Fibroblast of the conjunctiva (primary cell): ENCODE results near the gene ASMT.
"Not testable (repeated sequence)": the region's sequence is repeated elsewhere in the genome, so short reads cannot be mapped to it uniquely, and the experiment has no call there.

ENCODE experiments used
- DNase-seq: peaks from one replicate; pipeline ENCODE4 v3.0.0-alpha.2; 2010; ENCODE audit warnings: low read depth

ASMT gene

DNA sequence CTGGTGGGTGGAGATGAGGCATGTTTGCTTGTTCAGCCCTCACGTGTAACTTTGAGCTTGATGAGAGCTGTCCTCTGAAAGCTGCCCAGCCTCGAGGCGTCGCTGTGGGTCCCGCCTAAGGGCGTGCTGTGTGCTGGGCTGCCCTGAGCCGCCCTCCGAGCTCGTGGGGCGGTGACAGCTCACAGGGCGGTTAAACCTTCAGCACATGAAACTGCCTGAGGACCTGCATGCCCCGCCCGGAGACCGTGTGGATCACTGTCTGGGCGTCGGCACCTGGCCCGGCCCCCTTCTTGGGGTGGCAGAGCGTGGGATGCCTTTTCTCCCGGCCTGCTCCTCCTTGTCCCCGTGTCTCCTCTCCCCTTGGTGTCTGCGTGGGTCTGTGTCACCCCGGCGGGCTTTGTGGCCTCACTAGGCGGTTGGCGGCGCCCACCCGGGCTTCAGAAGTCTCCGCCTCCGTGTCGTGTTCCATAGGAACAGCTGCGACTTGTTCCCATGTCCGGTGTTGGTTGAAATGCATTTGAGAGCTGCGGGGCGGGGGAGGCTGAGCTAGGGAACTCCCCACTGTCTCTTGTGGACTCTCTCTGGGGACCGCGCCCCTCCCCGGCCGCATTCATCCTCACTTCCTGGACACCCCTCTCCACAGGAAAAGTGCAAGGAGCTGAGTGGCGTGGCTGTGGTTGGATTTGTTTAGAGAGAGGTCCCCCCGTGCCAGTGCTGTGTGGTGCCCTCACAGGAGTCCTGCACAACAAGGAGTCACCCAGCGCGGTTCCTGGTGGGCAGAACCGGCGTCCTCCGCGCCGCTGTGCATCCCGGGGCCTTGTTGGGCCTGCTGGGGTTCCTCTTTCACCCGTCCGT, 16.6 kb upstream of the ASMT start:
- DNase-seq, result no peak

DNA sequence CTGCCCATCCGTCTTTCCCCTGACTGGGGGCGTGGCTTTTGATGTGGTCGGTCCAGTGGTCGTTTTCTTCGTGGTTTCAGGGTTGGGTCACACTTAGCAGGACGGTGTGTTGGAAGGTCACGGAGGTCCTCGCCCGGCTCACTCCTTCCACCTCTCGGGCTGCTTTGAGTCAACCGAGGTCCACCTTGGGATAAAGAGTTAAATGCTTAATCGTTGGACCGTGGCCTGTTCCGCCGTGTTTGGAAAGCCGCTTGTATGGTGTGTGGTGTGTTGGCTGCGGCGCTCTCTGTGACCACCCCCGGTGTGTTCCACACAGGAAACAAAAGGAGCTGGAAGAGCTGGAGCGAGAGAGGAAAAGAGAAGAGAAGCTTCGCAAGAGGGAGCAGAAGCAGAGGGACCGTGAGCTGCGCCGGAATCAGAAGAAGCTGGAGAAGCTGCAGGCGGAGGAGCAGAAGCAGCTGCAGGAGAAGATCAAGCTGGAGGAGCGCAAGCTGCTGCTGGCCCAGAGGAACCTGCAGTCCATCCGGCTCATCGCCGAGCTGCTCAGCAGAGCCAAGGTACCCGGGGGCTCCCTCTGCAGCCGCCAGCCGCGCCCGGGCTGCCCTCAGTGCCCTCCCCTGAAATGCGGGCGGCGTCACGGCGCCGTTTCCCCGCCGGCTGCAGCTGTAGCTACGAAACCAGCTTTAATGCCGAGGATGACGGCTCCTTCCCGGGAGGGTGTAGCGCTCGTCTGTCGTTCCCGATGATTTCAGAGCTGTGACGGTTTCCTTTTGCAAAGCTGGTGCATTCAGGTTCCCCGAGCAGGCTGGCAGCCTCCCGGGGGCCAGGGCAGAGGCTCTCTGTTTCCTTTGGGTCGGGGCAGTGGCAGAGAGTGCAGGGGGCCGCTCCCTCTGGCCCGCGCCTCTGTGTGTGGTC, 15.7 kb upstream of the ASMT start:
- no peak for DNase-seq

DNA sequence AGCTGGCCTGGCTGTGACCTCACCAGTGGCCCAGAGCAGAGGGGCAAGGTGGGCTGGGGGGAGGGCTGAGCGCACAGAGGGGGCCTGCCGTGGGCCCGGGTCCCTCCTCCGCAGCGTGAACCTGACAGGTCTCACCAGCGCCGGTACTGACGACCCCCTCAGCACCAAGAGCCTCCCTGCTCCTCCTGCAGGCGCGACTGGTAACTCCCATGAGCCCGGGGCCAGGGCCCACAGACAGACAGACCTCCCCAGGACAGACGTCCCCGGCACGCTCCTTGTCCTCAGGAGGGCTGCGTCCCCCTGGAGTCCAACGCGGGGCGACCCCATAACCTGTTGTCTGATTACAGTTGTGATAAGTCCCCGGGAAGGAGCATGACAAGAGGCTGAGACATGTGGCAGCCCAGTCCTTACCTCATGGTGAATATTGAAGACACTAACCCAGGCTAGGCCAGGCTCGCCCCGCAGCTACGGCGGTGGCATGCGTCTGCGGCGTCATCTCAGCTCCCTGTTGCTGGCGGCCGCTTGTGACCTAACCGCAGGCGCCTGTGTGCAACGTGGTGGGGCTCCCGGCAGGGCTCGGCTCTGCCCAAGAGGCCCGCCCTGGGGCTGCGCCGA, 15.0 kb upstream of the ASMT start:
- DNase-seq, result no peak

DNA sequence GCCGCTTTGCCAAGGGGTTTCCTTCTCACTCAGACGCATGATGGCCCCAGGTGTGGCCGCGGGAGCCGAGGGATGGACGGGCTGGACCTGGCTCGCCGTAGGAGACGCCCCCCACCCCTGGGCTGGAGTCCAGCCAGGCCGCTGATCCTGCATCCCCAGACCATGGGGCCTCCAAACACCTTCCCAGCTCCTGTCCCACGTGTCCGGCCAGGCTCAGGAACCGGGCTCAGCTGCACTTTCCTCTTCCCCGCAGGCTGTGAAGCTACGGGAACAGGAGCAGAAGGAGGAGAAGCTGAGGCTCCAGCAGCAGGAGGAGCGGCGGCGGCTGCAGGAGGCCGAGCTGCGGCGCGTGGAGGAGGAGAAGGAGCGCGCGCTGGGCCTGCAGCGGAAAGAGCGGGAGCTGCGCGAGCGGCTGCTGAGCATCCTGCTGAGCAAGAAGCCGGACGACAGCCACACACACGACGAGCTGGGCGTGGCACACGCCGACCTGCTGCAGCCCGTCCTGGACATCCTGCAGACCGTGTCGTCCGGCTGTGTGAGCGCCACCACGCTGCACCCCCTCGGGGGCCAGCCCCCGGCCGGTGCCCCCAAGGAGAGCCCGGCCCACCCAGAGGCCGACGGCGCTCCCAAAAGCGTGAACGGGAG, 14.3 kb upstream of the ASMT start:
- no peak for DNase-seq

DNA sequence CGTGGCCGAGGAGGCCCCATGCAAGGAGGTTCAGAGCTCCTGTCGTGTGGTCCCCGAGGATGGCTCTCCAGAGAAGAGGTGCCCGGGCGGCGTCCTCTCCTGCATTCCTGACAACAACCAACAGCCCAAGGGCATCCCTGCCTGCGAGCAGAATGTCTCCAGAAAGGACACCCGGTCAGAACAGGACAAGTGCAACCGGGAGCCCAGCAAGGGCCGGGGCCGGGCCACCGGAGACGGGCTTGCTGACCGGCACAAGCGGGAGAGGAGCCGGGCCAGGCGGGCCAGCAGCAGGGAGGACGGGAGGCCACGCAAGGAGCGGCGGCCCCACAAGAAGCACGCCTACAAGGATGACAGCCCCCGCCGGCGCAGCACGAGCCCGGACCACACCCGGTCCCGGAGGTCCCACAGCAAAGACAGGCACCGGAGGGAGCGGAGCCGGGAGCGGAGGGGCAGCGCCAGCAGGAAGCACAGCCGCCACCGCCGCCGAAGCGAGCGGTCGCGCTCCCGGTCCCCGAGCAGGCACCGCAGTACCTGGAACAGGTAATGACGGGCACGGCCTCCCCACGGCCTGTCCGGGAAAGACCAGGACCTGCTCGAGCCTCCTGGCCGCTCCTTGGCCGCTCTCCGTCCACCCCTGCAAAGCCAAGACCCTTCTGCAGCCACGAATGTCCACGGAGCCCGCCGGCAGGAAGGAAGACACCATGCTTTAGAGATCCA, 13.7 kb upstream of the ASMT start:
- DNase-seq, result no peak

DNA sequence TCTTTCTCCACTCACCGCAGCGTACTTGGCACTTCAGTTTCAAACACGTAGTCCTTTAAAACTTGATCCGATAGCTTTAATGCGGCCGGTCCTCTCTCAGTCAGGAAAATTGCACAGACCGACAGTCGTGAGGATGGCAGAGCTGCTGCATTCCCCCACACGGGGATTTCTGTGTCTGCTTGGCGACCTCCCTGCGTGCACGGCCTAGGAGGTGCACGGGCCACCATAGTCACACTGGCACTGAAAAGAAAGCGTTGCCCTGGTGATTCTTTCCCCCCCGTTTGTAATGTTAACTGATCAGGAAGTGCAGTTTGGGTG, 13.1 kb upstream of the ASMT start:
- DNase-seq, result no peak

DNA sequence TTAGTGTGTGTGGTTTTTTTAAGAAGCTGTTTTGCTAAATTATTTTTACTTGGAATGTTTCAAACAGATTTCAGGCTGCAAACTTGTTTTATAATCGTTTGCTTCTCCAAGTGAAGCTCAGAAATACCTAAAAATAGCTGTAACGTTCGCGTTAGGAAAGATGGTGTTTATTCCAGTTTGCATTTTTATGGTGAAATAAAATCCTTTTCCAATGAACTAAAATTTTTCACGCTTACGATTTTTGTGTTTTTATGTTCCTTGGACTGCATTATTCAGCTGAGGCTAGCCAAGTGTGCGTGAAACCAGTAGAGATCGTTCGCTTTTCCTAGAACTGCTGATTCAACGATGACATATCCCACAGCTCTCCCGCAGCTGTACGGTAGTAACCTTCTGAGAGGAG, 12.6 kb upstream of the ASMT start:
- DNase-seq, result no peak

DNA sequence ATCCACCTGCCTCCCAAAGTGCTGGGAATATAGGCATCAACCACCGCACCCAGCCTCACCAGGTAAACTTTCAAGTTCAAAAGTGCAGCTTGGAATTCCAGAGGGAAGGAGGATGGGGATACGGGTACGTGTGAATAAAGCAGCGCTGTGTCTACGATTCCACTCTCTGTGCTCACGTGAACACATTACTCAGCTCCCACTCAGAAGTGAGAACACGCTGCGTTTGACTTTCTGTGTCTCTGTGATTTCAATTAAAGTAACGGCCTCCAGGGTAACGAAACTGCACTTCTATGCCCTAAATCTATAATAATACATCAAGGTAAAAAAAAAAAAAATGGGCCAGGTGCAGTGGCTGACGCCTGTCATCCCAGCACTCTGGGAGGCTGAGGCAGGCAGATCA, 8.4 kb upstream of the ASMT start:
- no peak for DNase-seq

DNA sequence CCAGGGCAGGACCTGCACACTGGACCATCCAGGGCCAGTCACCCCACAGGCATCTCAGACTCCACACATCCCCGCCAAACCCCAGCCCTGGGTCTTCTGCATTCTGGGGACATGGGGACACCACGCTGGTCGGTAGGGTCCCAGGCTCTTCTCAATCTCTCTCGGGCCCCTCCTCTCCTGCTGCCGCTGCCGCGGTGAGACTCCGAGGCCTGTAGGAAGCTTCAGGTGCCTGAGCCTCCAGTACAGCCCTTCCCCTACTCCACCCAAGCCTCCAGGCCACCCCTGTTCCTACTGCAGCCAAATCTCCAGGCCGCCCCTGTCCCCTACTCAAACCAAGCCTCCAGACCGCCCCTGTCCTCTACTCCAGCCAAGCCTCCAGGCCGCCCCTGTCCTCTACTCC, 5.5 kb upstream of the ASMT start:
- DNase-seq, result no peak

DNA sequence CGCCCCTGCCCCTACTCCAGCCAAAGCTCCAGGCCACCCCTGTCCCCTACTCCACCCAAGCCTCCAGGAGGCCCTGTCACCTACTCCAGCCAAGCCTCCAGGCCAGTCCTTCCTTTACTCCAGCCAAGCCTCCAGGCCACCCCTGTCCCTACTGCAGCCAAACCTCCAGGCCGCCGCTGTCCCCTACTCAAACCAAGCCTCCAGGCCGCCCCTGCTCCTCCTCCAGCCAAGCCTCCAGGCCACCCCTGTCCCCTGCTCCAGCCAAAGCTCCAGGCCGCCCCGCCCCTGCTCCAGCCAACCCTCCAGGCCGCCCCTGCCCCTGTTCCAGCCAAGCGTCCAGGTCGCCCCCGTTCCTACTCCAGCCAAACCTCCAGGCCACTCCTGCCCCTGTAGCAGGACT, 5.1 kb upstream of the ASMT start:
- no peak for DNase-seq

DNA sequence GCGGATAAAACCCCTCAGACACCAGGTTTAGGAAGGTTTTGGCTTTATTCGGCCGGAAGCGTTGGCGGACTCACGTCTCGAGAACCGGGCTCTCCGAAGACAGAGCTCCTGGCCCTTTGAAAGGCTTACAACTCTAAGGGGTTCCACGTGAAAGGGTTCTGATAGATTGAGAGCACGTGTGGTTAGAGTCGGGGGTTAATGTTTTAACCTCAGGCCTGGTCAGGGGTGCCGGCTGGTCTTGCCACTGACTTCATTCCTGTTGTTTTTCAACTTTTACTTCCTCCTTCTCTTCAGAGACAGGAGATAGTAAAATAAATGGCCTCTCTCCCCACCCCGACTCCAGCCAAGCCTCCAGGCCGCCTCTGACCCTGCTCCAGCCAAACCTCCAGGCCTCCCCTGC, 4.7 kb upstream of the ASMT start:
- DNase-seq, result no peak

DNA sequence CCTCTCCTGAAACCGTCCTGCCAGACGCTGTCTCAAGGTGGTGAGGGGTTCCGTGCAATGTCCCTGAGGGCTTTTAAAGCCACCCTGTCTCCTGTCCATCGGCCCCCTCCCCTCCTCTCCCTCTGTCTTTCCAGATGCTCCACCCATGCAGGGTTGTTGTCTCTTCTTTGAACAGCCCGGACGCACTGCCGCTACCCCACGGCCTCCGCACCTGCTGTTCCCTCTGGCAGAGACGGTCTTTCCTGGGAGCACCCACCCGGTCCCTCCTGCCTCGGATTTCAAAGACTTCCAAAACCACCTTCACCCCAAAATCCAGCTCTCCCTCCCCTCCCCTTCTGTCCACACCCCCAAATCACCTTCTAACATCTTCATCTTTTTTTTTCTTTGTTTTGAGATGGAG, 4.1 kb upstream of the ASMT start:
- DNase-seq, result no peak

DNA sequence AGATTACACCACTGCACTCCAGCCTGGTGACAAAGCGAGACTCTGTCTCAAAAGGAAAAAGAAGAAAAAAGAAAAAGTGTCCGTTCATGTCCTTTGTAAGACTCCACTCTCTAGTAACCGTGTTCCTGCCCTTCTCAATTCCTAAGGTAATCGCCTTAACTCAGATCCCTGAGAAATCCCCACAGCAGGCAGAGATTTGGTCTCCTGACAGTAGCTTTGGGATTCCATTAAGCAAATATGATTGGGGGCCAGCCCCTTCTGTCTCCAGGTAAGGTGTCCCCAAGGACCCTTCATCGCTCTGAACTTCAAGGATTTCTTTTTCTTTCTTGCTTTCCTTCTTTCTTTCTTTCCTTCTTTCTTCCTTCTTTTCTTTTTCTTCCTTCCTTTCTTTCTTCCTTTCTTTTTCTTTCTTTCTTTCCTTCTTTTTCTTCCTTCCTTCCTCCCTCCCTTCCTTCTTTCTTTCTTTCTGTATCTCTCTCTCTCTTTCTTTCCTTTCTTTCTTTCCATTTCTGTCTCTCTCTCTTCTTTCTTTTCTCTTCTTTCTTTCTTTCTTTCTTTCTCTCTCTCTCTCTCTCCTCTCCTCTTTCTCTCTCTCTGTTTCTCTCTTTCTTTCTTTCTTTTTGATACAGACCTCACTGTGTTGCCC, 2.1 kb upstream of the ASMT start:
- no peak for DNase-seq

DNA sequence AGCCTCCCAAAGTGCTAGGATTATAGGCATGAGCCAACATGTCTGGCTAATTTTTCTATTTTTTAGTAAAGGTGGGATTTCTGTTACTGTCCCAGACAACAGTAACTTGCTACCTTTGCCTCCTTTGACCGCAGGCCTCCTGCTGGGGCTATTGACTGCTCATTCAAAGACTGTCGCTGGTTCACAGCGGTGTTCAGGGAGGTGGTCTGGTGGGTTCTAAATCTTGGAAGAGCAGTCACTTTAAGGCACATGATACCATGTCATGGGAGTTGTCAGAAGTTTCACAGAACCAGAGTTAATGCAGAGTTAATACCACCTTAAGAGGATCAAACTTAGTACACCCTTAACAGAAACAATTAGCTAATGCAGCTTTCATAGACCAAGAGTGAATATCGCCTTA, 3.8 kb downstream of the ASMT start:
- no peak for DNase-seq

DNA sequence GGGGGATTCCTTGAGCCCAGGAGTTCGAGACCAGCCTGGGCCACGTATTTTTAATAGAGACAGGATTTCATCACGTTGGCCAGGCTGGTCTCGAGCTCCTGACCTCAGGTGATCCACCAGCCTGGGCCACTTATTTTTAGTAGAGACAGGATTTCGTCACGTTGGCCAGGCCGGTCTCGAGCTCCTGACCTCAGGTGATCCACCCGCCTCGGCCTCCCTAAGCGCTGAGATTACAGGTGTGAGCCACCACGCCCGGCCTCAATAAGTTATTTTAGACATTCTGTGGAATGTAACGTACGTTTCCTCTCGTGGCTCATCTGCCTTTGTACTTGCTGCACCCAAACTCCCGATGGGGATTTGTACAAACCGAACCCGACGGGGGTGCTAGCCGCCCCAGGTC, 8.8 kb downstream of the ASMT start:
- DNase-seq, result no peak

DNA sequence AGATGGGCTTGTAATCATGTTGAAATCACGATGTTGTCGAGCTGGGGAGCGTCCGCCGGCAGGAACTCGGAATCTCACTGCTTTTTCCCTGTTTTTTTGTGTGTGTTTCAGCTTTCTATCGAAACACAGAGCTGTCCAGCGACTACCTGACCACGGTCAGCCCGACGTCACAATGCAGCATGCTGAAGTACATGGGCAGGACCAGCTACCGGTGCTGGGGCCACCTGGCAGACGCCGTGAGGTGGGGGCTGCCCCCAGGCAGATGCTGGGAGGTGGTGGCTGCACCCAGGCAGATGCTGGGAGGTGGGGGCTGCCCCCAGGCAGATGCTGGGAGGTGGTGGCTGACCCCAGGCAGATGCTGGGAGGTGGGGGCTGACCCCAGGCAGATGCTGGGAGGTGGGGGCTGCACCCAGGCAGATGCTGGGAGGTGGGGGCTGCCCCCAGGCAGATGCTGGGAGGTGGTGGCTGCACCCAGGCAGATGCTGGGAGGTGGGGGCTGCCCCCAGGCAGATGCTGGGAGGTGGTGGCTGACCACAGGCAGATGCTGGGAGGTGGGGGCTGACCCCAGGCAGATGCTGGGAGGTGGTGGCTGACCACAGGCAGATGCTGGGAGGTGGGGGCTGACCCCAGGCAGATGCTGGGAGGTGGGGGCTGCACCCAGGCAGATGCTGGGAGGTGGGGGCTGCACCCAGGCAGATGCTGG, 9.4 kb downstream of the ASMT start:
- not testable (repeated sequence) for DNase-seq

DNA sequence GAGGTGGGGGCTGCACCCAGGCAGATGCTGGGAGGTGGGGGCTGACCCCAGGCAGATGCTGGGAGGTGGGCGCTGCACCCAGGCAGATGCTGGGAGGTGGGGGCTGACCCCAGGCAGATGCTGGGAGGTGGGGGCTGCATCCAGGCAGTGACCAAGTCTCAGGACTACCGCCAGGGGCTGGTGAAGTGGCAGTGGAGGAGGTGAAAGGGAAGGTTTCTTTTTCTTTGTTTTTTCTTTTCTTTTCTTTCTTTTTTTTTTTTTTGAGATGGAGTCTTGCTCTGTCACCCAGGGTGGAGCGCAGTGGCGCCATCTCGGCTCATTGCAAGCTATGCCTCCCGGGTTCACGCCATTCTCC, 10.0 kb downstream of the ASMT start:
- DNase-seq, result not testable (repeated sequence)

DNA sequence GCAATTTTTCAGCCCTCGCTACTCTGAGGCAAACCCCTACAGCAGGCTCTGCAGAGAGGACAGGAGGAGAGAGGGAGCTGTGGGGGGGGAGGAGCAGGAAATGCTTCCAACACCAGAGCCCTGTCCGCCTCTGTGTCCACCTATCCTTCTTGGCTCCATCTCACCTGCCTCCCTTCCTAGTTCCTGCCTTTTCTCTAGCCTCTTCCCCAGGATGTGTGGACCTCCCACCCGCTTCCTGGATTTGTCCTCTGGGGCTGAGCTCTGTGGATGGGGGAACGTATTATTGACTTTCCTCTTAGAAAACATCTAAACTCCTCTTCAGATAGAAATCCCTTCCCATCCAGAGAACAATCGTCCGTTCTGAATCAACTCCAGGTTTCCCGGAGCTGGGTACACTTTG, 14.4 kb downstream of the ASMT start:
- DNase-seq, result no peak

DNA sequence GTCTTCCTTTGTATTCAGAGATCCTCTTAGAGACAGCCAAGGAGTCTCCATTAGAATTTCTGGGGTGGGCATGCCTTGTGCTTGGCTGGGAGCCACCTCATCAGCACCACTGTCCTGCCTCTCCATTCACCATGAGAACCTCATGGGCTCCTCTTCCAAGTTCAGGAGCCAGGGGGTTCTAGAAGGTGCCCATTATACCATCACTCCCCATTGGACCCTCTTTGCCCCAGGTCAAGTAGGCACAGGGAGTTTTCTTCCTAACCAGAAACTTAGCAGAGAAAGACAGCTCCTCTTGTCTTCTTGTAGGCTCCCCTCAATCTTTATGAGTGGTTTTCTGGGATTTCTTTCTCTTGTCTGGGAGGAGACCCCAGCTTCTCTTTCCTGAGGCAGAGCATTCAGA, 31.1 kb downstream of the ASMT start:
- DNase-seq, result no peak

DNA sequence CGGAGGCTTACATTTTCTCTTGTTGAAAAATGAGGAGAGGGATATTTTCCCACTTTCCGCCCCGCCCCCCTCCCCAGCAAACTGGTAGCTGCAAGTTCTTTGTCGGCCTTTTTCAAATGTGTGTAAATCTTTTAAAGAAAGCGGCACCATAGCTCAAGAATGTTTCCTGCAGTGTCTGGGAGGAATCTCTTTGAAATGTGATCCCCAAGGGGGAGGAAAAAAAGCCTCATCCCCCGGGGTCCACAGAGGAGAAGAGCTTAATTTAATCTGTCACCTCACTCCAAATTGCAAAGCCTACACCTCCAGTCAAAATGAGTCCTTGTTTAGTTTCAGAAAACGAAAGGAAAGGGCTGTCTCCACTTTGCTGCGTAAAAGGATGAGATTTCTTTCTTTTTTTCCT, 34.8 kb downstream of the ASMT start:
- no peak for DNase-seq
